ENCODE results near the gene NTSR1.

The NTSR1 gene

GRCh38 chr20:62762376-62762775 lies 53.7 kb downstream of the NTSR1 start:
- no peak for DNase-seq (ENCODE audit: low read depth, low spot score)
- no peak overlapping the region for H3K9ac ChIP-seq (ENCODE audit: insufficient read length, low read depth)
- peaks cover 17% of the 10 kb centered on the region for H3K4me1 ChIP-seq (ENCODE audit: insufficient read depth, insufficient read length)
- TF ChIP-seq SUZ12 (IDR thresholded peaks at IDR 0.05; ENCODE audit: extremely low read depth, insufficient read depth, insufficient read length) (no peak), ZNF274 (IDR thresholded peaks at IDR 0.05; ENCODE audit: low read depth, low read length) (no peak), YY1 (IDR thresholded peaks at IDR 0.05; ENCODE audit: insufficient read depth, insufficient read length) (no peak)
- no peaks in the 10 kb centered on the region for H3K9me3 ChIP-seq (ENCODE audit: insufficient read depth, low read length)
- no peak overlapping the region for H3K4me3 ChIP-seq (ENCODE audit: insufficient read length, low read depth)
- peaks cover 3% of the 10 kb centered on the region for H3K27me3 ChIP-seq (ENCODE audit: insufficient read depth, insufficient read length)
- H3K36me3 ChIP-seq (ENCODE audit: insufficient read depth, insufficient read length, low read length): no peaks in the 10 kb centered on the region

GRCh38 chr20:62762801-62763368 lies 54.2 kb downstream of the NTSR1 start:
- no peak for DNase-seq (ENCODE audit: low read depth, low spot score)
- Histone ChIP-seq H3K4me3 (ENCODE audit: insufficient read length, low read depth) (no peak overlapping the region), H3K36me3 (ENCODE audit: insufficient read depth, insufficient read length, low read length) (no peaks in the 10 kb centered on the region), H3K27me3 (ENCODE audit: insufficient read depth, insufficient read length) (no peaks in the 10 kb centered on the region), H3K9ac (ENCODE audit: insufficient read length, low read depth) (no peak overlapping the region), H3K4me1 (ENCODE audit: insufficient read depth, insufficient read length) (peaks cover 17% of the 10 kb centered on the region), H3K9me3 (ENCODE audit: insufficient read depth, low read length) (no peaks in the 10 kb centered on the region)
- TF ChIP-seq ZNF274 (IDR thresholded peaks at IDR 0.05; ENCODE audit: low read depth, low read length) (no peak), SUZ12 (IDR thresholded peaks at IDR 0.05; ENCODE audit: extremely low read depth, insufficient read depth, insufficient read length) (no peak), YY1 (IDR thresholded peaks at IDR 0.05; ENCODE audit: insufficient read depth, insufficient read length) (no peak)

- H3K4me3 ChIP-seq (ENCODE audit: insufficient read length, low read depth): no peak overlapping the region
These were observed 54.8 kb downstream of the NTSR1 start for GRCh38 chr20:62763404-62763803.

GRCh38 chr20:62764156-62764935 lies 55.7 kb downstream of the NTSR1 start:
- no peak for DNase-seq (ENCODE audit: low read depth, low spot score)
- Histone ChIP-seq H3K9ac (ENCODE audit: insufficient read length, low read depth) (no peak overlapping the region), H3K27me3 (ENCODE audit: insufficient read depth, insufficient read length) (no peaks in the 10 kb centered on the region), H3K4me1 (ENCODE audit: insufficient read depth, insufficient read length) (peaks cover 18% of the 10 kb centered on the region), H3K9me3 (ENCODE audit: insufficient read depth, low read length) (no peaks in the 10 kb centered on the region), H3K4me3 (ENCODE audit: insufficient read length, low read depth) (no peak overlapping the region), H3K36me3 (ENCODE audit: insufficient read depth, insufficient read length, low read length) (no peaks in the 10 kb centered on the region)
- TF ChIP-seq ZNF274 (IDR thresholded peaks at IDR 0.05; ENCODE audit: low read depth, low read length) (no peak), YY1 (IDR thresholded peaks at IDR 0.05; ENCODE audit: insufficient read depth, insufficient read length) (no peak), SUZ12 (IDR thresholded peaks at IDR 0.05; ENCODE audit: extremely low read depth, insufficient read depth, insufficient read length) (no peak)

More at GRCh38 chr20:62763404-62763803, 54.8 kb downstream of the NTSR1 start:
- Histone ChIP-seq H3K9ac (ENCODE audit: insufficient read length, low read depth) (no peak overlapping the region), H3K9me3 (ENCODE audit: insufficient read depth, low read length) (no peaks in the 10 kb centered on the region), H3K27me3 (ENCODE audit: insufficient read depth, insufficient read length) (no peaks in the 10 kb centered on the region), H3K36me3 (ENCODE audit: insufficient read depth, insufficient read length, low read length) (no peaks in the 10 kb centered on the region), H3K4me1 (ENCODE audit: insufficient read depth, insufficient read length) (peaks cover 17% of the 10 kb centered on the region)
- DNase-seq (ENCODE audit: low read depth, low spot score): no peak
- no peak for TF ChIP-seq ZNF274 (IDR thresholded peaks at IDR 0.05; ENCODE audit: low read depth, low read length)
- no peak for TF ChIP-seq SUZ12 (IDR thresholded peaks at IDR 0.05; ENCODE audit: extremely low read depth, insufficient read depth, insufficient read length)
- TF ChIP-seq YY1 (IDR thresholded peaks at IDR 0.05; ENCODE audit: insufficient read depth, insufficient read length): no peak

GRCh38 chr20:62765021-62765420 lies 56.4 kb downstream of the NTSR1 start:
- peaks cover 14% of the 10 kb centered on the region for H3K4me1 ChIP-seq (ENCODE audit: insufficient read depth, insufficient read length)
- no peaks in the 10 kb centered on the region for H3K27me3 ChIP-seq (ENCODE audit: insufficient read depth, insufficient read length)
- H3K9ac ChIP-seq (ENCODE audit: insufficient read length, low read depth): no peak overlapping the region
- no peaks in the 10 kb centered on the region for H3K36me3 ChIP-seq (ENCODE audit: insufficient read depth, insufficient read length, low read length)
- DNase-seq (ENCODE audit: low read depth, low spot score): no peak
- TF ChIP-seq YY1 (IDR thresholded peaks at IDR 0.05; ENCODE audit: insufficient read depth, insufficient read length) (no peak), ZNF274 (IDR thresholded peaks at IDR 0.05; ENCODE audit: low read depth, low read length) (no peak), SUZ12 (IDR thresholded peaks at IDR 0.05; ENCODE audit: extremely low read depth, insufficient read depth, insufficient read length) (no peak)
- H3K9me3 ChIP-seq (ENCODE audit: insufficient read depth, low read length): no peaks in the 10 kb centered on the region
- H3K4me3 ChIP-seq (ENCODE audit: insufficient read length, low read depth): no peak overlapping the region

- TF ChIP-seq SUZ12 (IDR thresholded peaks at IDR 0.05; ENCODE audit: extremely low read depth, insufficient read depth, insufficient read length) (no peak), YY1 (IDR thresholded peaks at IDR 0.05; ENCODE audit: insufficient read depth, insufficient read length) (no peak), ZNF274 (IDR thresholded peaks at IDR 0.05; ENCODE audit: low read depth, low read length) (no peak)
- Histone ChIP-seq H3K4me1 (ENCODE audit: insufficient read depth, insufficient read length) (peaks cover 13% of the 10 kb centered on the region), H3K9ac (ENCODE audit: insufficient read length, low read depth) (no peak overlapping the region), H3K4me3 (ENCODE audit: insufficient read length, low read depth) (no peak overlapping the region), H3K27me3 (ENCODE audit: insufficient read depth, insufficient read length) (no peaks in the 10 kb centered on the region), H3K9me3 (ENCODE audit: insufficient read depth, low read length) (no peaks in the 10 kb centered on the region), H3K36me3 (ENCODE audit: insufficient read depth, insufficient read length, low read length) (no peaks in the 10 kb centered on the region)
- no peak for DNase-seq (ENCODE audit: low read depth, low spot score)
These were observed 56.9 kb downstream of the NTSR1 start for GRCh38 chr20:62765432-62766070.

- peaks cover 8% of the 10 kb centered on the region for H3K4me1 ChIP-seq (ENCODE audit: insufficient read depth, insufficient read length)
- H3K36me3 ChIP-seq (ENCODE audit: insufficient read depth, insufficient read length, low read length): no peaks in the 10 kb centered on the region
- H3K27me3 ChIP-seq (ENCODE audit: insufficient read depth, insufficient read length): no peaks in the 10 kb centered on the region
- DNase-seq (ENCODE audit: low read depth, low spot score): no peak
- TF ChIP-seq YY1 (IDR thresholded peaks at IDR 0.05; ENCODE audit: insufficient read depth, insufficient read length) (no peak), ZNF274 (IDR thresholded peaks at IDR 0.05; ENCODE audit: low read depth, low read length) (no peak), SUZ12 (IDR thresholded peaks at IDR 0.05; ENCODE audit: extremely low read depth, insufficient read depth, insufficient read length) (no peak)
- H3K9ac ChIP-seq (ENCODE audit: insufficient read length, low read depth): no peak overlapping the region
- H3K9me3 ChIP-seq (ENCODE audit: insufficient read depth, low read length): no peaks in the 10 kb centered on the region
- no peak overlapping the region for H3K4me3 ChIP-seq (ENCODE audit: insufficient read length, low read depth)
These were observed 57.4 kb downstream of the NTSR1 start for GRCh38 chr20:62766071-62766450.

Measured in NT2/D1 (cell line).